ENCODE data around the gene MPZ.

DNA sequence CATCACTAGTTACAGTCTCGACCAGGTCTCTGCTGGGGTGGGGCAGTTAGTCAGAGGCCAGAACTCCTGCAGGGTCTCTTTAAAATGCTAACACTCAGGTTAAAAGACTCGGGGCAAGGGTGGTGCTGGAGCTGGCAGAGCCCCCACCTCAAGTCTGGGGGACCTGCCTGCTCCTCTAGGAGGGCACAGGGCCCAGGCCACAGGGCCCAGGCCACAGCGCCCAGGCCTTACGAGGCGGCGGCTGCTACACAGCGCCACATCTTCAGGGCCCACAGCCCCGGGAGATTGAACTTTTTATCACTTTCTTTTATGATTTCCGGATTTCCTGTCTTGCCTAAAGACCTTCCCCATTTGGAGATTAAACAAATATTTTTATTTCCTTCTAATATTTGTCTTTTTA is 10.4 kb downstream of the MPZ start:
- TF ChIP-seq ZFP3 (CRISPR knock-in tag; IDR thresholded peaks at IDR 0.05) (no peak), ARNTL (CRISPR knock-in tag; IDR thresholded peaks at IDR 0.05; ENCODE audit: borderline replicate concordance, low read depth) (no peak), TOX (CRISPR knock-in tag; IDR thresholded peaks at IDR 0.05; ENCODE audit: borderline replicate concordance) (no peak), CSDC2 (CRISPR knock-in tag; IDR thresholded peaks at IDR 0.05) (no peak), BACH2 (CRISPR knock-in tag; IDR thresholded peaks at IDR 0.05; ENCODE audit: borderline replicate concordance) (no peak), ISL1 (CRISPR knock-in tag; IDR thresholded peaks at IDR 0.05) (no peak)
- TF ChIP-seq, protein P1, sequence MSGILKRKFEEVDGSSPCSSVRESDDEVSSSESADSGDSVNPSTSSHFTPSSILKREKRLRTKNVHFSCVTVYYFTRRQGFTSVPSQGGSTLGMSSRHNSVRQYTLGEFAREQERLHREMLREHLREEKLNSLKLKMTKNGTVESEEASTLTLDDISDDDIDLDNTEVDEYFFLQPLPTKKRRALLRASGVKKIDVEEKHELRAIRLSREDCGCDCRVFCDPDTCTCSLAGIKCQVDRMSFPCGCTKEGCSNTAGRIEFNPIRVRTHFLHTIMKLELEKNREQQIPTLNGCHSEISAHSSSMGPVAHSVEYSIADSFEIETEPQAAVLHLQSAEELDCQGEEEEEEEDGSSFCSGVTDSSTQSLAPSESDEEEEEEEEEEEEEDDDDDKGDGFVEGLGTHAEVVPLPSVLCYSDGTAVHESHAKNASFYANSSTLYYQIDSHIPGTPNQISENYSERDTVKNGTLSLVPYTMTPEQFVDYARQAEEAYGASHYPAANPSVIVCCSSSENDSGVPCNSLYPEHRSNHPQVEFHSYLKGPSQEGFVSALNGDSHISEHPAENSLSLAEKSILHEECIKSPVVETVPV (CRISPR knock-in tag; IDR thresholded peaks at IDR 0.05), result no peak
- TF ChIP-seq, protein P2, sequence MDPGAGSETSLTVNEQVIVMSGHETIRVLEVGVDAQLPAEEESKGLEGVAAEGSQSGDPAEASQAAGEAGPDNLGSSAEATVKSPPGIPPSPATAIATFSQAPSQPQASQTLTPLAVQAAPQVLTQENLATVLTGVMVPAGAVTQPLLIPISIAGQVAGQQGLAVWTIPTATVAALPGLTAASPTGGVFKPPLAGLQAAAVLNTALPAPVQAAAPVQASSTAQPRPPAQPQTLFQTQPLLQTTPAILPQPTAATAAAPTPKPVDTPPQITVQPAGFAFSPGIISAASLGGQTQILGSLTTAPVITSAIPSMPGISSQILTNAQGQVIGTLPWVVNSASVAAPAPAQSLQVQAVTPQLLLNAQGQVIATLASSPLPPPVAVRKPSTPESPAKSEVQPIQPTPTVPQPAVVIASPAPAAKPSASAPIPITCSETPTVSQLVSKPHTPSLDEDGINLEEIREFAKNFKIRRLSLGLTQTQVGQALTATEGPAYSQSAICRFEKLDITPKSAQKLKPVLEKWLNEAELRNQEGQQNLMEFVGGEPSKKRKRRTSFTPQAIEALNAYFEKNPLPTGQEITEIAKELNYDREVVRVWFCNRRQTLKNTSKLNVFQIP (CRISPR knock-in tag; IDR thresholded peaks at IDR 0.05; ENCODE audit: borderline replicate concordance, low read depth), result no peak
- TF ChIP-seq, protein P3, sequence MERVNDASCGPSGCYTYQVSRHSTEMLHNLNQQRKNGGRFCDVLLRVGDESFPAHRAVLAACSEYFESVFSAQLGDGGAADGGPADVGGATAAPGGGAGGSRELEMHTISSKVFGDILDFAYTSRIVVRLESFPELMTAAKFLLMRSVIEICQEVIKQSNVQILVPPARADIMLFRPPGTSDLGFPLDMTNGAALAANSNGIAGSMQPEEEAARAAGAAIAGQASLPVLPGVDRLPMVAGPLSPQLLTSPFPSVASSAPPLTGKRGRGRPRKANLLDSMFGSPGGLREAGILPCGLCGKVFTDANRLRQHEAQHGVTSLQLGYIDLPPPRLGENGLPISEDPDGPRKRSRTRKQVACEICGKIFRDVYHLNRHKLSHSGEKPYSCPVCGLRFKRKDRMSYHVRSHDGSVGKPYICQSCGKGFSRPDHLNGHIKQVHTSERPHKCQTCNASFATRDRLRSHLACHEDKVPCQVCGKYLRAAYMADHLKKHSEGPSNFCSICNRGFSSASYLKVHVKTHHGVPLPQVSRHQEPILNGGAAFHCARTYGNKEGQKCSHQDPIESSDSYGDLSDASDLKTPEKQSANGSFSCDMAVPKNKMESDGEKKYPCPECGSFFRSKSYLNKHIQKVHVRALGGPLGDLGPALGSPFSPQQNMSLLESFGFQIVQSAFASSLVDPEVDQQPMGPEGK (CRISPR knock-in tag; IDR thresholded peaks at IDR 0.05; ENCODE audit: borderline replicate concordance), result no peak

Data from SK-N-SH treated with all-trans-retinoic acid at 6 μM for 48 hours (cell line).